Measurements from ENCODE around the gene KIF5C. TPM values are rescaled to one million over a fixed set of nuclear protein-coding genes. Genes with fewer than 3 reads are reported as not detected.

The KIF5C gene
- total RNA-seq = 0.50 and 0.58 TPM in 2 replicates

GRCh38 chr2:148874868-148875341, at the start of gene KIF5C:
KIF5C (plus strand) TSS chr2:148875227; CDS start chr2:148875618, 391 bp downstream.

GRCh38 chr2:149038442-149039212, 163.6 kb downstream of the KIF5C start, which contains the start of gene LYPD6B:
LYPD6B (plus strand) TSS chr2:149038699; CDS start chr2:149130949, 92,250 bp downstream.

Other genes starting within 250 kb of the KIF5C start
- gene EPC2, start 230.5 kb upstream of the KIF5C start, total RNA-seq = 15.7 and 21.2 TPM in 2 replicates
- not detected in 2 replicates for gene LYPD6B, start 163.5 kb downstream of the KIF5C start, total RNA-seq